HG03354 (cell line): ENCODE results near the gene SEC14L1.

Experiments
- ATAC-seq: cut with Tn5 transposase; IDR thresholded peaks from one replicate; pipeline ENCODE4 v1.9.1; 2021; ENCODE audit warnings: mild to moderate bottlenecking; ENCODE audit not compliant: unreplicated experiment, poor library complexity, severe bottlenecking

The SEC14L1 gene

DNA sequence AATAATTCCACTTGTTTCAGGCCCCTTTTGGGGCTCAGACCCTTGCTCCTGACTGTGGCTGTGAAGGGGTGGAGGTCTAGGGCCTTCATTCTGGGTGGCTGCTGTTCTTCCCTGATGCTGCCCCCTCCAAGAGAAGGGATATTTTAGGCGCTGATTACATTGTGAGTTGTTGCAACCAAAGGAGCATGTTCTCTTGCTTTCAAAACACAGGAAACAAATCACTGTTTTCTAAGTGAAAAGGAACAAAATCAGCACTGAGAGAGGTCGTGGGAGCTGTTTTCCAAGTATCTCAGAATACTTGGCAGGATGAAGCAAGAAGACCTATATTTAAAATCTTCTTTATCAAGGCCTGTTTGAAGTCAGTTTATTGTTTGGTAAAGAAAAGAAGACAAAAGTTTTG is 25.3 kb upstream of the SEC14L1 start:
- no peak for ATAC-seq

DNA sequence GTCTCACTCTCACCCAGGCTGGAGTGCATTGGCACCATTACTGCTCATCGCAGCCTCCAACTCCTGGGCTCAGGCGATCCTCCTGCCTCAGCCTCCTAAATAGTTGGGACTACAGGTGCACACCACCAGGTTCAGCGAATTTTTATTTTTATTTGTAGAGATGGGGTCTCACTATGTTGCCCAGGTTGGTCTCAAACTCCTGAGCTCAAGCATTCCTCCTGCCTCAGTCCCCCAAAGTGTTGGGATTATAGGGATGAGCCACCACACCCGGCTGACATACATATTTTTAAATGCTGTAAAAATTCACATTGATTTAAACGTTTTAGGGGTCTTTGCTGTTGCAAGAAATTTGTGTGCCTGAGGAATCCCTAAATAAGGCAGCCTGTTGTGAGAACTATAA is 24.8 kb upstream of the SEC14L1 start:
- no peak for ATAC-seq

DNA sequence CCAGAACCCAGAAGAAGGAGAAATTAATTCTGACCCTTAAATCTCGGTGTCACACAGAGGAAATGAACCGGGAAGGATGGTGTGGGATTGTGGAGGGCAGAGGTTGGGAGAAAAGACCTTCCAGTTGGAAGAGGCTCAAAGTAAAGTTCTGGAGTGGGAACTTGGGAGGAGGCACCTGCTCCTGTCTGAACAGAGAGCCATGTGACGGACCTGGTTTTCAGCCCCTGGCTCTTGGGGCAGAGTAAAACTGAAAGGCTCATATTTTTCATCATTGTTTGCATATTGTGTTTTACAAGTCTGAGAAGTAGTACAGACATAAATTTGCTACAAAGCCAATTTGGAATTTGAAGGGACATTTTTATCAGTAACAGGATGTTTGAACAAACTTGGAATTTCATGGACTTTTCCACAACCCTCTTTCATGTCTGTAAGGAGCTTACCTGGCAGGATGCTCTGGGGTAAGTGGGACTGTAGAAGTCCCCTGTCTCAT is 24.4 kb upstream of the SEC14L1 start:
- ATAC-seq: no peak

DNA sequence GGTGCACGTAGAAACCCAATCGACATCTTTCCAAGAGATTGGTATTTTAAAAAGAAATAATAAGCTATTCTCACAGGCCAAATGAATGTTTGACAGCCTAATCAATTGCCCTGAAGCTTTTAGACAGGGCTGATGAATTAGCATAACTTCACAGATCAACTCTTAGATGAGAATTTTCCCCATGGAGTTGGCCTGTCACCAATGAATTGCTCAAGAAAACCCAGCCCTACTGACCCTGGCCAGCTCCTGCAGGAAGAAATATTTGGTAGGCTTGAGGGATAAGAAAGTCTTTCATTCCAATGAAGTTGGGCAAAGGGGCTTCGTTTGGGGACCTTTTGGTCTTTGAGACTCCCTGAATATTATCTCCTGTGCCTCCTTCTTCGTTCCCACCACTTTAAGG is 23.4 kb upstream of the SEC14L1 start:
- no peak for ATAC-seq

DNA sequence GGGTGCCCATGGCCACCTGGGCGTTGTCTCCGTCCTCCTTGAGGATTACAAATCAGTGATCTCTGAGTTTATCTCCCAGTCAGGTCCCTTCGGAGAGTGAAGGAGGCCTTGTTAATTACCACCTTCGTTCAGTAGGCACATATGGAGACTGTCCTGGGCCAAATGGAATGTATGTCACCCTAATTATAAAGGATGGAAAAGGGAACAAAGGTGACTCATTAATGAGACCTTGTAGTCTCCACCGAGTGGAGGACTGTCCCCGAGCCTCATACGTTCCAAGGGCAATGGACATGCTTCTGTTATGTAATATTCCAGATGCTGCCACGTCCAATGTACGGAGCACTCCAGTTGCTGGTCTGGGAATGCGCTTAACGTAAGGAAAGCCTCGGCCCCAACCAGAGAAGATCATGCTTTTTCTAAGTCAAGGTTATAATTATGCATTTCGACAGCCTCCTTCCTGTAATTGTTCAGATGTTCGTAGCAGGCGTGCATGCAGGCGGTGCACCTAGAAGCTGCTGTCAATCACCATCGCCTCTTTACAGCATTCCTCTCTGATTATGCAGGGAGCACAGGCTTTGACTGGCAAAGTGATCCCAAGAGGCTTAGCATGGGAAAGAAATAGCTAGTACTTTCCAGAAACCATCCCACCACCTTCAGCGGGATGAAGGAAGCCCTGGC is 22.4 kb upstream of the SEC14L1 start:
- no peak for ATAC-seq

DNA sequence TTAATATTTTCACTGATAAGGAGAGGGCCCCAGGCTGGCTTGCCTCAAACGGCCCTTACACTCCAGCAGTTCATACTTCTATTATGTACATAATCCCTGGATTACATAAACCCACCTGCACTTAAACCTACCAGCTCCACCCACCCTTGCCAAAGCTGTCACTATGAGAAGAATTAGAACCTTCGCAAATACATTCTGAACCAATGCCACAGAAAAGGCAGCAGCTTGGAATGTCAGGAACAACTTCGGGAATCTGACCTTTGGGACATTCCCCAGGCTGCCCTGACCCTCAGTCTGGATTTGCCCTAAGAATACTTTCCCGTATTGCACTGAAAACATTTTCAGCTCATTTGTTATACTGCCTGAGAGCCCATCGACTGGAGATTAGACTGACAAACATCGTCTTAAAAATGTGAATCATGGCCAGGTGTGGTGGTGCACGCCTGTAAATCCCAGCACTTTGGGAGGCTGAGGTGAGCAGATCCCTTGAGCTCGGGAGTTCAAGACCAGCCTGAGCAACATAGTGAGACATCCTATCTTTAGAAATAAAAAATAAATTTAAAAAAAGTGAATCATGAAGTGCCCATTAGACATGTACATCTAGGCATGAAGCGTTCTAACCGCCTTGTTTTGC is 21.0 kb upstream of the SEC14L1 start:
- ATAC-seq: no peak

DNA sequence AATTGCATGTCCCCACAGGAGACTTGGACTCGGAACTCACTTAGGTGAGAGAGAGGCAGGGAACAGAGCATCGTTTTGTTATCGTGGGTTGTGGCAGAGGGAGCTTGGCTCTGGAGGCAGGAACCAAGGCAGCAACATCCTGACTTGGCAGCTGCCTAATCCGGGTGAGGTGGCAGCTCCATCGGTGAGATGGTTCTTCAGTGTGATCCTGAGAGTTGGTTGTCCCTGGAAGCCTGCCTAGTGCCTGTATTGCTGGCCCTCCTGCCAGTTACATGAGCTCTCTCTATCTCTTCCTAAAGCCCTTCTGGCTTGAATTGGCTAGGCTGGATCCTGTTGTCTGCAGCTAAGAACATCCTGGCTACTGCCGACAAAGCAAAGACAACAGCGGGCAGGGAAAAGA is 19.9 kb upstream of the SEC14L1 start:
- ATAC-seq: no peak

DNA sequence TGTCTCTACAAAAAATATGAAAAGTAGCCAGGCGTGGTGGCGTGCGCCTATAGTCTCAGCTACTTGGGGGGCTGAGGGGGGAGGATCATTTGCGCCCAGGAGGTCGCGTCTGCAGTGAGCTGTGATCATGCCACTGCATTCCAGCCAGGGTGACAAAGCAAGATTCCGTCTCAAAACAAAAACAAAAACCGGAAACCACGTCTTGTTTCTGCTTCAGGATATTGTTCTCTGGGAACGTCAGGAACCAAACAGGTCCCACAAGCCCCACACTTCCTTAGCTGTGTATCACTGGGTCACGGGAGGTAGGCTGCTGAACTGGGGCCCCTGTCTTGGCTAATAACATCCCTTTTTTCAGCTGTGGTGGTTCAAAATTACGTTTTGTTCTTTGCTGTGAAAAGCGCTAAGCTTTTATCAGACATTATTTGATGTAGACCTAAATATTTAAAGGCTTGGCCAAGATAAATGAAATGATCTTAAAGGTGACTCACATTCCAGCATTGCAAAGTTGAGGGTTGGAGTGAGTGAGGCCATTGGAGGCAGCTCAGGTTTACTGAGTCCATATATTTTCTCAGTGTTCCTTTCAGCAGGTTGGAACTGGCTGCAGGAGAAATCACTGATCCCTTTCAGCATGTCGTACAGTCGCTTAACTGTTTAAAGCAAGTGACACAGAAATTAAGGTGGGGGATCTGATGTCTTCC is 16.4 kb upstream of the SEC14L1 start:
- no peak for ATAC-seq

DNA sequence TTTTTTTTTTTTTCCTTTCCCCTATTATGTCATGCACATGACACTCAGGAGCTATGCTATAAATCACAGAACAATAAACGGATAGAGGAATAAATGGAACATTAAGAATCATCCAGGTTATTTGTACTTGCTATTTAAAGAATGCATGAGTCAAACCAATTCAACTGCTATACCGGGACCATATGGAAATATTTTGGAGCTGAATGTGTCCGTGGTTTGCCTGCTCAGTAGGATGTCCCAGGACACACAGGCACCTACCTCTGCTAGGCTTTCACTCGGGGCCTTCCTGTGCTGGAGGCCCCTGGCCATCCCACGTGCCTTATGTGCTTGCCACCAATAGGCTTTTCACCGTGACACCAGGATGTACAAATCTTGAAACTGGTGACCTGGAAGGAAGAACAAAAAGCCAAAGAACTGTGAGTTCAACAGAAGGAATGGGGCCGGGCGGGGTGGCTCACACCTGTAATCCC is 15.3 kb upstream of the SEC14L1 start:
- no peak for ATAC-seq

DNA sequence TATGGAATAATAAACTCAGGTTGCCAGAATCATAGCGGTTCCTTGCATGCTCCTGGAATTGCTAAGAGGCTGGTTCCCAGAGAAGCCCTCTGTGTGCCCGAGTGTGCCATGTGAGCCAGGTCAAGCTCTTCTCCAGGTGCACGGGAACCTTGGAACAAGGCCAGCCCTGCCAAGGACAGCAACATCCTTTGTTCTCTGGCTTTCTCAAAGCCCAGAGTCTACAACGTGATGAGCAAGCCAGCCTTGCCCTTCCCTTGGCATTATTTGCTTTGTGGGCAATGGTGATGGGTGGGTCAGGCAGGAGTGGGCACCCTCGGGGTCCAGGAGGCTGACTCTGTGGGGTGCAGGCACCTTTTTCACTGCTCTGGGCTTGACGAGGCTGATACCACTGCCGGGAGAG is 14.2 kb upstream of the SEC14L1 start:
- no peak for ATAC-seq

DNA sequence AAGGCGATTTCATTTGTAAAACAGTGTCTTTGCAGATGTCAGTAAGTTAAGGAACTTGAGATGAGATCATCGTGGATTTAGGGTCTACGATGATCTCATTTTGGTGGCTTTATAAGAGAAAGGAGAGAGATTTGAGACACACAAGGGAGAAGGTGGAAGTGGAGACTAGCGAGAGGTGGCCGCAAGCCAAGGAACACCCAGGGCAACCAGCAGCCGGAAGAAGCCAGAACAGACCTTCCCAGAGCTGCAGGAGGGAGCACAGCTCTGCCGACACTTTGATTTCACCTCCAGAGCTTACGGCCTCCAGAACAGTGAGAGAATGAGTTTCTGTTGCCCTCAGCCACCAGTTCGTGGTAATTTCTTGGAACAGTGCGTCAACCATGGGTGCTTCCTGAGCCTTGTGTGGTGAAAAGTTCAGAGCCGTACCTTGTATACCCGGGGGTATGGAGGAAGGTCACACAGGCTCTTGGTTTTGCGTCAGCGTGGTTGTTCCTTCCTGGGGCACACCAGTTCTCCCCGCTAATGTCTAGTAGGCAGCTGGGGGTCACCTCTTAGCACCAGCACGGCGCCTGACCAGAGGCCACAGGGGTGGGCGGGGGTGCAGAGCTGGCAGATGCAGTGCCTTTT is 12.9 kb upstream of the SEC14L1 start:
- ATAC-seq: no peak

DNA sequence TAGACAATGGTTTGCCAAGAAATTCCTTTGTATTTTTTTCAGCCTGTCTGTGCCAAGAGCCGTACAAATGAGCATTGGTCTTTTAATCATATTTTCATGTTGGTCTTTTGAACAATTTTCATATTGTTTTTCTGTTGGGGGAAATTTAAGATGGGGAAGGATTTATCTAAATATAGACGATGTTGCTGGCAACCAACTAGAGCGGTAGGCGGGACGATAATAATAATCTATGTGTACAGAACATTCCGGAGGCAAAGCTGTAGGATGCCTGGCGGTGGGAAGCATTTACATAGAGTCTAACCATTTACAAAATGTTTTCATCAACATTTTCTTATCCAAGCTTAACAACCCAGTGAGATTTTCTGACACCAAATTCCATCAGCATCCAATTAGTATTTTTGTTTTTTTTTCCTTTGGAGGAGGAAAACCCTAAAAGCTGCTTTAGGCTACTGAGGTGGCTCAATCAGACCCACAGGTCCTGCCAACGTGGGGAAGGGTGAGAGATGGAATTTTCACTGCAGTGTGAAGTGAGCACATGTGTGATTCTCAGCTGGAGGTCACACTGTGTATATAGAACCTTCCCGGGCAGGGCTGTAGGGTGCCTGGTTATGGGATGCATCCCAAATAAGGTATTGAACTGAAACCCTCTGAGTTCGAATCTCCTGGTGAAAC is 11.7 kb upstream of the SEC14L1 start:
- no peak for ATAC-seq

DNA sequence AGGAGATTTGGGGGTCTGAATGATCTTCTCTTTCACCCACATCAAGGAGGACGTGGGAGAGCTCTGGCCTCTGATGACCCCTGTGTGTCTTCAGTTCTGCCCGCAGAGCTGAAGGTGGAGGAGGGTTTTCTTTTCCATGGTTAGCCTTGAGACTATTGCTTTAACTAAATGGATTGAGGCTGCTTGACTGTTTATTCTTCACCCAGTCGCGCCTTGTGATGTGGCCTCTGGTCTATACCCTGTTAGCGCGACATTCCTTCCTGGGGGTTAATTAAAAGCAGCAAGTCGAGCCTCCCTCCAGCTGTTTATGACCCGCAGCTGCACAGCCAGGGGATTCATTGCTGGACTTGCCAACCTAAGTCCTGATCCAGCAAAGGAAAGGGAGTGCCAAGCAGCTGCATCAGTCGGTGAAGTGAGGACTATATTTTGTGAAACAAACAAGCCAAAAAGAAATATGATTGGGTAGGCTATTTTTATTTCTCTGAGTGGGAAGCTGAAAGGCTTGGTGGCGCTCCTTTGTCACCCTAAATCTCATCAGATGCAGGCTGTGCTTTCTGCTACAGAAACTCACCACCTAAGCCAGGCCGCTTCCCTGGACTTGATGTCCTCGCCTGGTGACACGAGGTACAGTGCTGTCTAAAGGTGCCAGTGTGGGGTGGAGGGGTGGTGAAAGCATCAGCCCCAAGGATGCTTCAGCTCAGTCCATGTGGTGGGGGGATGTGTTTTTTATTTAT is 11.0 kb upstream of the SEC14L1 start:
- no peak for ATAC-seq

DNA sequence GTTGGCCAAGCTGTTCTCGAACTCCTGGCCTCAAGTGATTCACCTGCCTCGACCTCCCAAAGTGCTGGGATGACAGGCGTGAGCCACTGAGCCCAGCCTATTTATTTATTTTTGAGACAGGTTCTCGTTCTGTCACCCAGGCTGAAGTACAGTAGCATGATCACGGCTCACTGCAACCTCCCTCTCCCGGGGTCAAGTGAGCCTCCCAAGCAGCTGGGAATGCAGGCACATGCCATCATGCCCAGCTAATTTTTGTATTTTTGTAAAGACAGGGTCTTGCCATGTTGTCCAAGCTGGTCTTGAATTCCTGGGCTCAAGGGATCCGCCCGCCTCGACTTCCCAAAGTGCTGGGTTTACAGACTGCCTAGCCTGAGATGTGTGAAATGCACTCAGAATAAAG is 10.2 kb upstream of the SEC14L1 start:
- no peak for ATAC-seq

DNA sequence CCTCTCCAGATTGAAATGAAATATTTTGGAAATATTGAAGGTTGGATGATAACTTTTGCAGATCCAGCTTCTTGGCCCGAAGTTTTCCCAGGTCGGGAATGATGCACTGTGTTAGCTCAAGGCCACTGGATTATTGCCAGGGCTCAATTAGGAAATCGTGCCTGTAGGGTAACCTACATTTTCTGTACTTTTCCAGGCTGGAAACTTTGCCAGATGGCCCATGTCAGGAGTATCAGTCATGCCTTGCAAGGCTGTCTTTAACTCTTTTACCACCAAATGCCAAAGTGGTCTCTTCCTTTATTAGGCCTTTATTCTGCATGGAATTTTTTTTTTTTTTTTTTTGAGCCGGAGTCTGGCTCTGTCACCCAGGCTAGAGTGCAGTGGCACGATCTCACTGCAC is 8.9 kb upstream of the SEC14L1 start:
- no peak for ATAC-seq

DNA sequence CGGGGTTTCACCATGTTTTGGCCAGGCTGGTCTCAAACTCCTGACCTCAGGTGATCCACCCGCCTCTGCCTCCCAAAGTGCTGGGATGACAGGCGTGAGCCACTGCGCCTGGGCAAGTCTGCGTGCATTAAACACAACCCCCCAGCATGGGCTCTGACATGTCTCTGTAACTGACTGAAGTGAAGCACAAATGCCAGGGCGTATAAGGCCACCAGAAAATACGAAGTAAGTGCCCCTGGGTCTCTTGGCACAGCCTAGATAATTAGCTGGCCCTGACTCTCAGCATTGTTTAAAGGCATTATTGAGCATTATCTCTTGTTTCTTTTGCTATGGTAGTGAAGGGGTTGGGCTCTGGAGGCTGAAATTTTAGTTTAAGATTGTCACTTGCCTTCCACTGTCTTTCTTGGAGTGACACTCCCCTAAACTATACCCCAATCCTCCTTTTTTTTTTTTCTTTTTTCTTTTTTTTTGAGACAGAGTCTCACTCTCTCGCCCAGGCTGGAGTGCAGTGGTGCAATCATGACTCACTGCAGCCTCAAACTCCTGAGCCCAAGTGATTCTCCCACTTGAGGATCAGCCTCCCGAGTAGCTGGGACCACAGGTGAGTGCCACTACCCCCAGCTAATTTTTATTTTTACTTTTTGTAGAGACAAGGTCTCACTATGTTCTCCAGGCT is 8.2 kb upstream of the SEC14L1 start:
- no peak for ATAC-seq

DNA sequence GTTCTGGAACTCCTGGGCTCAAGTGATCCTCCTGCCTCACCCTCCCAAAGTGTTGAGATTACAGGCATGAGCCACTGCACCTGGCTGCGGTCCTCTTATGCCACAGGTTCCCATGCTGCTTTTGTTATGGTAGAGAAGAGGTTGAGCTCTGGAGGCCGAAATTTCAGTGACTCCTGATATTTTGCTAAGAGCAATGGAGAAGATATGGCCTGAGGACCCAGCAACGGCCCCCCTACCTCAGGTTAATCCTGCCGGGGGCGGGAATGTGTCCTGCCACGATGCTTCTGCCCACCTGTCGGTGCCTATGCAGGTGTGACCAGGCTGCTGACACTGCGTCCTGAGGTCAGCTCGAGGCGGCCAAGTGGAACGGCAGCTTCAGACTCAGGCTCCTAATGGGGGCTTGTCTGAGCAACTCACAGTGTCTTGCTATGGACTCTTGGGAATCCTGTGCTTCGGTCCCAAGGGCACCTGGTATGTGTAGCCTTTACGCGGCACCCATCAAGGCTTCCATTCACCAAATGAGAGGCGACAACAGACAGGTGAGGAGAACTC is 7.6 kb upstream of the SEC14L1 start:
- no peak for ATAC-seq

DNA sequence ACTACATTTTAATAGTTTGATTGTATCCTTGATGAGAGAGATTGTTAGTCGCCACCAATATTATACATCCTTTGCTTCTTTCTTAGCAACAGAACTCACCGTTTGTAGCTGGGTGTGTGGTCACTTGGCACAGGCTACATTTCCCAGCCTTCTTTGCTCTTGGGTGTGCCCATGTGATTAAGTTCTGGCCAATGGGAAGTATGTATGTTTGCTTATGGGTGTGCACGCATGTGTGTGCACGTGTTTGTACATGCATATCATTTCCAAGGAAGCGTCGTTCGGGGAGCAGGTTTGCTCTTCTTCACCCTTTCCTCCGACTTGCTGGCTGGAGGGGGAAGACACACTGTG is 4.4 kb upstream of the SEC14L1 start:
- ATAC-seq: no peak

DNA sequence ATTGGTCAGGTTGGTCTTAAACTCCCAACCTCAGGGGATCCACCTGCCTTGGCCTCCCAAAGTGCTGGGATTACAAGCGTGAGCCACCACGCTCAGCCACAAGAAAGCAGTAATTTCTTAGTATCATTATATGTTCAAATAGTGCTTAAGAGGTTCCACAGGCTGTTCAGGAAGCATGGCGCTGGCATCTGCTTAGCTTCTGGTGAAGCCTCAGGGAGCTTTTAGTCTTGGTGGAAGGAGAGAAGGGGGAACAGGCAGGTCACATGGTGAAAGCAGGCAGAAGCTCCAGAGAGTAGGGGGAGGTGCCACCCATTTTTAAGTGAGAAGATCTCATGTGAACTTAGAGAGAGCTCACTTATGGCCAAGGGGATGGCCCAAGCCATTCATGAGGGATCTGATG is 3.7 kb upstream of the SEC14L1 start:
- ATAC-seq: no peak
